Smooth muscle cell (in vitro differentiated cells): ENCODE results near the gene ZNF184. TPM values are rescaled to one million over a fixed set of nuclear protein-coding genes. Genes with fewer than 3 reads are reported as not detected.
A peak's percentile ranks its signal among the peaks of the same experiment; 100 is the strongest.

Source experiments
- DNase-seq: peaks from one replicate; lab custom pipeline; 2025; ENCODE audit not compliant: unreplicated experiment; lab: John Stamatoyannopoulos, UW
- H2AFZ ChIP-seq: fragments of 200-600 bp; sonication (generic); 2 replicates; pipeline ENCODE4 v1.6.0; 2016; ENCODE audit warnings: antibody characterized with exemption, low read depth, mild to moderate bottlenecking
- H3F3A ChIP-seq: fragments of 200-600 bp; sonication (generic); 2 replicates; pipeline ENCODE4 v1.6.0; 2017; ENCODE audit warnings: antibody characterized with exemption, low read depth
- H3K27ac ChIP-seq: fragments of 200-600 bp; sonication (generic); 2 replicates; pipeline ENCODE4 v1.5.1; 2016; ENCODE audit warnings: low read depth, mild to moderate bottlenecking
- H3K27me3 ChIP-seq: fragments of 200-600 bp; sonication (generic); 2 replicates; pipeline ENCODE4 v1.6.1; 2016; ENCODE audit warnings: low read depth, mild to moderate bottlenecking
- H3K36me3 ChIP-seq: fragments of 200-600 bp; sonication (generic); 2 replicates; pipeline ENCODE4 v1.5.1; 2016; ENCODE audit warnings: low read depth
- H3K4me1 ChIP-seq: fragments of 200-600 bp; sonication (generic); 2 replicates; pipeline ENCODE4 v1.5.1; 2016; ENCODE audit warnings: low read depth
- H3K4me2 ChIP-seq: fragments of 200-600 bp; sonication (generic); 2 replicates; pipeline ENCODE4 v1.6.0; 2016; ENCODE audit warnings: mild to moderate bottlenecking
- H3K4me3 ChIP-seq: fragments of 200-600 bp; sonication (generic); 2 replicates; pipeline ENCODE4 v1.5.1; 2016; ENCODE audit warnings: mild to moderate bottlenecking
- H3K79me2 ChIP-seq: fragments of 200-600 bp; sonication (generic); 2 replicates; pipeline ENCODE4 v1.6.0; 2016; ENCODE audit warnings: low read depth, mild to moderate bottlenecking
- H3K9ac ChIP-seq: fragments of 200-600 bp; sonication (generic); 2 replicates; pipeline ENCODE4 v1.6.0; 2016; ENCODE audit warnings: low read depth
- H3K9me3 ChIP-seq: fragments of 200-600 bp; sonication (generic); replicated peaks from 2 replicates; pipeline ENCODE4 v1.5.1; 2016; ENCODE audit warnings: low read depth
- H4K20me1 ChIP-seq: fragments of 200-600 bp; sonication (generic); 2 replicates; pipeline ENCODE4 v1.6.0; 2016; ENCODE audit warnings: low read depth
- CTCF ChIP-seq: fragments of 200-600 bp; sonication (generic); IDR thresholded peaks from 2 replicates; pipeline ENCODE4 v1.5.1; 2017; ENCODE audit warnings: borderline replicate concordance, mild to moderate bottlenecking, antibody characterized with exemption; ENCODE audit not compliant: insufficient read depth, poor library complexity, severe bottlenecking
- WGBS: methylation state at CpG from one replicate; pipeline ENCODE4 v1.1.7; 2016; ENCODE audit warnings: low lambda C conversion rate; 5-methylcytosine and 5-hydroxymethylcytosine counted together
- polyA plus RNA-seq: library from polyadenylated mRNA; unstranded; fragments of >200 nt; fragmentation: Nextera tagmentation; extraction: Ambion mirVana; gene quantifications from 2 replicates; pipeline ENCODE4 v1.2.1, GENCODE V29; 2016
- total RNA-seq: library from RNA; depleted of rRNA; stranded (reverse); fragments of >200 nt; gene quantifications from 2 replicates; pipeline ENCODE4 v1.2.3, GENCODE V29; 2014

ZNF184 gene
- total and polyA plus RNA-seq, 2 experiments from 2014 or later: 7.8 to 9.9 TPM

GRCh38 chr6:27517238-27517637, 44.3 kb upstream of the ZNF184 start:
- Histone ChIP-seq H3K4me2 (no peak overlapping the region), H3K79me2 (no peaks in the 10 kb centered on the region), H2AFZ (no peak overlapping the region), H3K9me3 (no peaks in the 10 kb centered on the region), H3K4me1 (no peaks in the 10 kb centered on the region), H3K4me3 (no peak overlapping the region), H3K36me3 (no peaks in the 10 kb centered on the region), H3K27me3 (peaks cover 41% of the 10 kb centered on the region), H4K20me1 (no peaks in the 10 kb centered on the region), H3K27ac (no peak overlapping the region), H3K9ac (no peak overlapping the region), H3F3A (peaks cover 6% of the 10 kb centered on the region)
- 90% methylated on average over 5 of the region's 5 CpGs for WGBS
- TF ChIP-seq CTCF: no peak
- DNase-seq: no peak

GRCh38 chr6:27514906-27515495, 42.1 kb upstream of the ZNF184 start:
- Histone ChIP-seq H3K4me2 (peak overlapping the region; percentile 55), H3K27me3 (peaks cover 41% of the 10 kb centered on the region), H3K79me2 (no peaks in the 10 kb centered on the region), H3K36me3 (no peaks in the 10 kb centered on the region), H2AFZ (peak overlapping the region; percentile 14), H3K27ac (no peak overlapping the region), H3K9ac (no peak overlapping the region), H3K9me3 (no peaks in the 10 kb centered on the region), H4K20me1 (no peaks in the 10 kb centered on the region), H3K4me1 (no peaks in the 10 kb centered on the region), H3K4me3 (peak overlapping the region; percentile 17), H3F3A (peaks cover 5% of the 10 kb centered on the region)
- no peak for TF ChIP-seq CTCF
- no peak for DNase-seq
- 65% methylated on average over 28 of the region's 28 CpGs for WGBS

- peaks cover 41% of the 10 kb centered on the region for H3K27me3 ChIP-seq
- 96% methylated on average over 2 of the region's 2 CpGs for WGBS
Measured at GRCh38 chr6:27512525-27512924, 39.6 kb upstream of the ZNF184 start.

More at GRCh38 chr6:27512525-27512924, 39.6 kb upstream of the ZNF184 start:
- TF ChIP-seq CTCF: no peak
- no peaks in the 10 kb centered on the region for H4K20me1 ChIP-seq
- H3K36me3 ChIP-seq: no peaks in the 10 kb centered on the region
- no peak overlapping the region for H2AFZ ChIP-seq
- no peak overlapping the region for H3K27ac ChIP-seq
- H3K79me2 ChIP-seq: no peaks in the 10 kb centered on the region
- no peak for DNase-seq
- H3F3A ChIP-seq: no peaks in the 10 kb centered on the region
- H3K9ac ChIP-seq: no peak overlapping the region
- no peak overlapping the region for H3K4me3 ChIP-seq
- H3K4me1 ChIP-seq: no peaks in the 10 kb centered on the region
- H3K4me2 ChIP-seq: no peak overlapping the region
- no peaks in the 10 kb centered on the region for H3K9me3 ChIP-seq
